ENCODE results near the gene GPR63.

DNA sequence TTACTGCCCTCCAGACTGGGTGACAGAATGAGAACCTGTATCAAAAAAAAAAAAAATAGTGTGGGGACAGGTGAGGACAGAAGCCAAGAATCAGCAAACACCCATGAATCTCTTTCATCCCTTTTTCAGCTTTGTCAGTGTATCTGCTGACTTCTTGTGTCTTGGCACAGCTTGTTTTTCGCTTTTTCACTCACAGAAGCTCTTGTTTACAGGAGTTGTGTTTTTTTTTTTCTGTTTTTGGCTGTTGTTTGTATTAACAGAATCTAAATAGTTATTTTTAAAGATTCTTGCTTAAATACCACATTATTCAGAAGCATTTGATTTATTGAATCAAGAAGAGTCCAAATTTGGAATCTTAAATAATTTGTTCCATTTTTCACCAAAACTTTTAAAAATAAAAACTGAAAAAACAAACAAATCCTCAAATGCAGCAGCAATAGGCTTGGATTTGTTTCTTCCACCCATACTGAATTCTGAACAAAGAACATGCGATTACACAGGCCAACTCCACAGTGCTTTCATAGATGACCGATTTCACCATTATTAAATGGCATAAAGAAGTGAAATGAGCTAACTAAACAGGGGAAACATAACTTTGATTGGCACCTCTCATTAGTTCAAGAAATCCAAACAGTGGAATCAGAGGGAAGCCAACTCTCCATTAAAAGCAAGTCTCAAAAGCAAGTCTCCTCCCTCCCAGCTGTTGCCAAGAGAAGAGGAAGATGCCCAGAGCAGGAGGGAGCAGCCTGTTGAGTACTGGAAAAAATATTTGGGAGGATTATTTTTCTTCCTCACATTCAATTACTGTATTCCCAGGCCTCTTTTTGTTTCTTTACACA, 27.2 kb upstream of the GPR63 start:
- TF ChIP-seq, protein P1, sequence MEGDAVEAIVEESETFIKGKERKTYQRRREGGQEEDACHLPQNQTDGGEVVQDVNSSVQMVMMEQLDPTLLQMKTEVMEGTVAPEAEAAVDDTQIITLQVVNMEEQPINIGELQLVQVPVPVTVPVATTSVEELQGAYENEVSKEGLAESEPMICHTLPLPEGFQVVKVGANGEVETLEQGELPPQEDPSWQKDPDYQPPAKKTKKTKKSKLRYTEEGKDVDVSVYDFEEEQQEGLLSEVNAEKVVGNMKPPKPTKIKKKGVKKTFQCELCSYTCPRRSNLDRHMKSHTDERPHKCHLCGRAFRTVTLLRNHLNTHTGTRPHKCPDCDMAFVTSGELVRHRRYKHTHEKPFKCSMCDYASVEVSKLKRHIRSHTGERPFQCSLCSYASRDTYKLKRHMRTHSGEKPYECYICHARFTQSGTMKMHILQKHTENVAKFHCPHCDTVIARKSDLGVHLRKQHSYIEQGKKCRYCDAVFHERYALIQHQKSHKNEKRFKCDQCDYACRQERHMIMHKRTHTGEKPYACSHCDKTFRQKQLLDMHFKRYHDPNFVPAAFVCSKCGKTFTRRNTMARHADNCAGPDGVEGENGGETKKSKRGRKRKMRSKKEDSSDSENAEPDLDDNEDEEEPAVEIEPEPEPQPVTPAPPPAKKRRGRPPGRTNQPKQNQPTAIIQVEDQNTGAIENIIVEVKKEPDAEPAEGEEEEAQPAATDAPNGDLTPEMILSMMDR (IDR thresholded peaks at IDR 0.05): no peak
- no peak for TF ChIP-seq POLR2A (IDR thresholded peaks at IDR 0.05)
